Measurements from ENCODE around the gene ATG5.

DNA sequence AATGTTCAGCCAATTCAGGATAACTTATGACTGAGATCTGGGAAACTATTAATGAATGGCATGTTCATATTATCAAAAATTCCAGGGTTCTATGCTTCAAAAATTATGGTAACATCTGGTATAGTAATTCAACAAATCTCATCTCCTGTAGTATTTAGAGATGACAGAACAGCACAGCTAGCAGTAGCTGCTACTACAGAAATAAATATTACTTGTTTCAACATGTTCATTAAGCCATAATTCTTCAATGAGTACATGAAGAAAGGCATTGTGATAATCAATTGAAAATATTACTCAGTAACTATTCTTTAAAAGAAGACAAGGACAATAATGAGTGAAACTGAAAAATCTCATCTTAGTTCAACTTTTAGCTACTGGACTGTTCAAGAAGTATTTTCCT is 66.8 kb downstream of the ATG5 start:
- TF ChIP-seq, protein P1, sequence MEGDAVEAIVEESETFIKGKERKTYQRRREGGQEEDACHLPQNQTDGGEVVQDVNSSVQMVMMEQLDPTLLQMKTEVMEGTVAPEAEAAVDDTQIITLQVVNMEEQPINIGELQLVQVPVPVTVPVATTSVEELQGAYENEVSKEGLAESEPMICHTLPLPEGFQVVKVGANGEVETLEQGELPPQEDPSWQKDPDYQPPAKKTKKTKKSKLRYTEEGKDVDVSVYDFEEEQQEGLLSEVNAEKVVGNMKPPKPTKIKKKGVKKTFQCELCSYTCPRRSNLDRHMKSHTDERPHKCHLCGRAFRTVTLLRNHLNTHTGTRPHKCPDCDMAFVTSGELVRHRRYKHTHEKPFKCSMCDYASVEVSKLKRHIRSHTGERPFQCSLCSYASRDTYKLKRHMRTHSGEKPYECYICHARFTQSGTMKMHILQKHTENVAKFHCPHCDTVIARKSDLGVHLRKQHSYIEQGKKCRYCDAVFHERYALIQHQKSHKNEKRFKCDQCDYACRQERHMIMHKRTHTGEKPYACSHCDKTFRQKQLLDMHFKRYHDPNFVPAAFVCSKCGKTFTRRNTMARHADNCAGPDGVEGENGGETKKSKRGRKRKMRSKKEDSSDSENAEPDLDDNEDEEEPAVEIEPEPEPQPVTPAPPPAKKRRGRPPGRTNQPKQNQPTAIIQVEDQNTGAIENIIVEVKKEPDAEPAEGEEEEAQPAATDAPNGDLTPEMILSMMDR (conservative IDR thresholded peaks at IDR 0.05; ENCODE audit: low read length) = no peak
- no peak for TF ChIP-seq EZH2phosphoT487 (IDR thresholded peaks at IDR 0.05; ENCODE audit: borderline replicate concordance, low read depth, low read length)
